ENCODE data around the gene CD44.

DNA sequence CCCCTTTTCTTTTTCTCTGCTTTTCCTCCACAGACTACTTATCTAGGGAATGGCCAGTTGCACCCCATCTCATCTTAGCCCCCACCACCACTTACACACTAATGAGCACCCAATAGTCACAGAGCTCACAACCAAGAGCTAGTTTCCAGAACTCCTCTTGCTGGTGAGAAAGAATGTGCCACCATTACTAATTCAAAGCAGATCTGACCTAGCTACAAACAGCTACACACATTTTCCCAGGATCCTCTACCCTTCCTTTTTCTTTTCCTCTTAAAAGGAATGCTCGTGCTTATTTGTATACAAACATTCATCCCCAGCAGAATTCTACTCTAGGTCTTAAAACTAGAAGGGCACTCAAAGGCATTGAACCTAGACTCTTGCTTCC is 136.8 kb downstream of the CD44 start:
- TF ChIP-seq, protein P1, sequence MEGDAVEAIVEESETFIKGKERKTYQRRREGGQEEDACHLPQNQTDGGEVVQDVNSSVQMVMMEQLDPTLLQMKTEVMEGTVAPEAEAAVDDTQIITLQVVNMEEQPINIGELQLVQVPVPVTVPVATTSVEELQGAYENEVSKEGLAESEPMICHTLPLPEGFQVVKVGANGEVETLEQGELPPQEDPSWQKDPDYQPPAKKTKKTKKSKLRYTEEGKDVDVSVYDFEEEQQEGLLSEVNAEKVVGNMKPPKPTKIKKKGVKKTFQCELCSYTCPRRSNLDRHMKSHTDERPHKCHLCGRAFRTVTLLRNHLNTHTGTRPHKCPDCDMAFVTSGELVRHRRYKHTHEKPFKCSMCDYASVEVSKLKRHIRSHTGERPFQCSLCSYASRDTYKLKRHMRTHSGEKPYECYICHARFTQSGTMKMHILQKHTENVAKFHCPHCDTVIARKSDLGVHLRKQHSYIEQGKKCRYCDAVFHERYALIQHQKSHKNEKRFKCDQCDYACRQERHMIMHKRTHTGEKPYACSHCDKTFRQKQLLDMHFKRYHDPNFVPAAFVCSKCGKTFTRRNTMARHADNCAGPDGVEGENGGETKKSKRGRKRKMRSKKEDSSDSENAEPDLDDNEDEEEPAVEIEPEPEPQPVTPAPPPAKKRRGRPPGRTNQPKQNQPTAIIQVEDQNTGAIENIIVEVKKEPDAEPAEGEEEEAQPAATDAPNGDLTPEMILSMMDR (IDR thresholded peaks at IDR 0.05; ENCODE audit: borderline replicate concordance, extremely low read depth, low read length, poor library complexity, severe bottlenecking): no peak
- TF ChIP-seq EZH2 (IDR thresholded peaks at IDR 0.05; ENCODE audit: borderline replicate concordance, low read depth, low read length, severe bottlenecking): no peak

All from DND-41 (cell line).